Measurements from ENCODE around the gene CTSZ. TPM values are rescaled to one million over a fixed set of nuclear protein-coding genes. Genes with fewer than 3 reads are reported as not detected.
"Not testable (repeated sequence)": the region's sequence is repeated elsewhere in the genome, so short reads cannot be mapped to it uniquely, and the experiment has no call there.

The CTSZ gene
- total RNA-seq (2014; rRNA removed; shearing (Covaris generic); ENCODE audit: low replicate concordance) = 445 and 487 TPM in 2 replicates

DNA sequence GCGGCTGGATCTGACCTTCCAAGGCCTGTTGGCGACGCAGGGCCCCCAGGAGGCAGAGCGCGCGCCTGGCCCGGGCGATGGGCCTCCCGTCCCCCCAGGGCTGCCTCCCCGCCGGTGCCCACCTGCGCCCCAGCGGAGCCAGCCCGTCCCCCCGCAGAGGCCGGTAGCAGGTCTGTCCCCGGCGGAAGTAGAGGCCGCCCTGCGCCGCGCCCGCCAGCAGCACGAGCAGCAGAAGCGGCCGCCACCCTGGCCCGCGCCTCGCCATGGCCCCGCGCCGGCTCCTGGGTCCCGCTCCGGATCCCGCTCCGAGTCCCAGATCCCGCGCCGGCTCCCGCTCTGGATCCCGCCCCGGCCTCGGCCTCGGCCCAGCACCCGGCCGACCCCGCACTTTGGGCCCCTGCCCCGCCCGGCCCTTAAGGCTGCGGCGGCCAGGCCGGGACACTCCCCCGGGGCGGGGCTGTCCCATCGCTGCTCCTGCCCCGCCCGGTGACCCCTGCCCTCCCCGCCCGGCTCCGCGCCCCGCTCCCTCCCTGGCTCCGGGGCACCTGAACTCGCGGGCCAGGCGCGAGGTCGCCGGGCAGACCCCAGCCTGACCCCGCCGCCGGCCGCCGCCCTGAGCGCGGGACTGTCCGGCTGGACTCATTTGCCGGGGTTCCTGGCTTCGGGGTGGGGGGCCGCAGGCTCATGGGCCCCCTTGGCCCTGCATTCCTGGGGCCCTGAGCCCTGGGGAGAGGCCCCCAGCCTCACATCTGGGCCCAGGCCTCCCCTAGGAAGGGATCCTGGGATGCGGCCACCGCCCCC is at the start of gene CTSZ:
Gene CTSZ (minus strand): TSS at position 391 of the 801 bp plus-strand sequence. CDS start 126 bp downstream, at position 265.
- Histone ChIP-seq H3K36me3 (peaks cover 42% of the 10 kb centered on the region), H3K9me3 (no peaks in the 10 kb centered on the region), H3K27me3 (no peaks in the 10 kb centered on the region), H3K4me3 (peak within 1 kb of the TSS; percentile 95)
- DNase-seq = peak; percentile 85

- Histone ChIP-seq H3K4me3 (no peak overlapping the region), H3K36me3 (no peaks in the 10 kb centered on the region), H3K27me3 (peaks cover 31% of the 10 kb centered on the region), H3K9me3 (no peaks in the 10 kb centered on the region)
- no peak for DNase-seq
Measured at GRCh38 chr20:59055302-59055701, 48.2 kb upstream of the CTSZ start.

GRCh38 chr20:59051666-59052185 is 44.7 kb upstream of the CTSZ start:
- Histone ChIP-seq H3K9me3 (no peaks in the 10 kb centered on the region), H3K36me3 (no peaks in the 10 kb centered on the region), H3K4me3 (no peak overlapping the region), H3K27me3 (peaks cover 35% of the 10 kb centered on the region)
- no peak for DNase-seq

DNA sequence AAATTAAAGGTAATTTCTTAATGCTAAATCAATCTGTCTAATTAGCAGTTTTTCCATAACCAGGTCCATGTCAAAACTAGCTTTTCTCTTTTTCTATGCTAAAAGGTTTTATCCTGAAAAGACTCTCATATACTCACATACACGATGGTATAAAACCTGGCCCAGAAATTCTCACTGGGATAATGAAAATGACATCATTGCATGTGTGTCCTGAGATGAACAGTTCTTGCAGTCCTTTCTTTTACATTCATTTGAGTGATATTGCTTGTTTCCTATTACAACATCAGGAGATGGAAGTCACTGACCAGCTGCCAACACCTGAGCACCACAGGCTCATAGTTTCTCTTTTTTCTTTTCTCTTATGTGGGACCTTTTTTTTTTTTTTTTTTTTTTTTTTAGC is 43.4 kb upstream of the CTSZ start:
- H3K27me3 ChIP-seq = peaks cover 35% of the 10 kb centered on the region
- no peak overlapping the region for H3K4me3 ChIP-seq
- DNase-seq = no peak
- no peaks in the 10 kb centered on the region for H3K9me3 ChIP-seq
- H3K36me3 ChIP-seq = no peaks in the 10 kb centered on the region

DNA sequence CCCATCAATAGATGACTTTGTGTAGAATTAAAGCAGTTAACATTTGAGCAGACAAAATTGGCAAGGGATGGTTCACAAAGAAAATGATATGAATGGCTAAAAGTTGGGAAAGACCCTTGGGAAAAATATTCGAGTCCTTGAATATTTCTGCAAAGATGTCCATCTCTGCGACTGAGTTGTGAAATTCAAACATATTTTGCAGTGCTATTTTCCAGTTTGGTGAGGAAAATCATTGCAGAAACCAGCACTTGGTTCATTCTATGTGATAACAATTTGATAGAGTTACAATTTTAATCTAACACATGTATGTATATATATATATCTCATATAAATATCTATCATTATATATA is 41.6 kb upstream of the CTSZ start:
- no peak for DNase-seq
- Histone ChIP-seq H3K9me3 (no peaks in the 10 kb centered on the region), H3K36me3 (no peaks in the 10 kb centered on the region), H3K27me3 (peaks cover 25% of the 10 kb centered on the region), H3K4me3 (no peak overlapping the region)

DNA sequence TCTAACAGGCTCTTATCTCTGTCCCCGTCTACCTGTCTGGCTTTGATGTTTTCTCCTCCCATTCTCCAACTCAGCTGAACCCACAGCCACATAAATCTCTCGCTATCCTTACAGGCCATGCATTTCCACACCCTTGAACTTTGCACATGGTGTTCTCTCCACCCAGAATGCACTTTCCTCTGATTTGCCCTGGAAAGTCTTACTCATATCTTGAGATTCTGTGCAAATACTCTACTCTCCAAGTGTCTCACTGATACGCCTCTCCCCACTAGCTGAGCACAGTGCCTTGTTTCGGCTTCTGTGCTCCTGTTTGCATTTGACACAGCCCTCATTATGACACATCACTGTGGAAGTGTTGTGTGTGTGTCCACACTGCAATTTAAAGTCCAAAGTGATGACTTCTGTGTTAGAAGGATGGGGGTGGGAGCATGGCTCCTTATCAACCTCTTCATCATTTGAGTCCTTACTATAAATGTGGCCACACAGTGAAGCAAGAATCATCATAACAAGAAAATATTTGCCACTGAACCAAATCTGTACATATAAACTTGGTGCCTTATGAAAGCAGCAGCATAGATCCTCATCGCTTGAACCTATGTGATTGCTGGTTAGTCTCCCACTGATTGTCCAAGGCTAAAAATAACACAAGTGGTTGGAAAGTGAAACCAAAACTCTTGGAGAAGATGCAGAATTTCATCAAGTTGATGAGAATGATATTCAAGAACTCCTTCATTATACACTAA is 41.1 kb upstream of the CTSZ start:
- Histone ChIP-seq H3K36me3 (no peaks in the 10 kb centered on the region), H3K4me3 (no peak overlapping the region), H3K9me3 (no peaks in the 10 kb centered on the region), H3K27me3 (peaks cover 21% of the 10 kb centered on the region)
- DNase-seq = no peak

GRCh38 chr20:59046862-59047261 is 39.8 kb upstream of the CTSZ start:
- Histone ChIP-seq H3K9me3 (no peaks in the 10 kb centered on the region), H3K36me3 (peaks cover 4% of the 10 kb centered on the region), H3K4me3 (no peak overlapping the region), H3K27me3 (peaks cover 9% of the 10 kb centered on the region)
- DNase-seq = no peak

- DNase-seq = no peak
- peaks cover 24% of the 10 kb centered on the region for H3K36me3 ChIP-seq
- 0 out of 2 replicates have a peak, but pooled peaks cover under 1% of the 10 kb centered on the region for H3K27me3 ChIP-seq
- H3K9me3 ChIP-seq = no peaks in the 10 kb centered on the region
- H3K4me3 ChIP-seq = no peak overlapping the region
Measured at GRCh38 chr20:59044796-59045195, 37.7 kb upstream of the CTSZ start.

DNA sequence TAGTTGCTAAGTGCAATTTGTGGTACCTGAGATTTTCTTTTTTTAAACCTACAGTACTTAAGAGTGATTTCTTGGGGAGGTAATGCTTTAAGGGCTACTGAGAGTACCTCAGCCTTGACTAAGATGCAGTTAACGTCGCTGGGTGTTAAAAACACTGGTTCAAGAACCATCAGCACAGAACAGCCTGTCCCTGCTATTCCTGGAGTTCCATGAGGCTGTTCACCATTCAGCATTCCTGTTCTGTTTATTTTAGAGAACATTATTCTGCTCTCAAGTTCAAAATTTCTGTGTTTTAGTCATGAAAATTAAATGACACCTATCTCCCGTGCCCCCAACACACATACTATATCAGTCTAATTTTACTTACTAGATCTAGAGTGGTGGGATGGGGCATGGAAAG is 37.2 kb upstream of the CTSZ start:
- no peak for DNase-seq
- H3K4me3 ChIP-seq = no peak overlapping the region

GRCh38 chr20:59043698-59044097 is 36.6 kb upstream of the CTSZ start:
- peak; percentile 16 for DNase-seq

More for the DNA sequence above, 37.2 kb upstream of the CTSZ start:
- no peaks in the 10 kb centered on the region for H3K27me3 ChIP-seq
- H3K9me3 ChIP-seq = no peaks in the 10 kb centered on the region
- H3K36me3 ChIP-seq = peaks cover 25% of the 10 kb centered on the region

GRCh38 chr20:59042796-59043631 is 36.0 kb upstream of the CTSZ start:
- Histone ChIP-seq H3K9me3 (no peaks in the 10 kb centered on the region), H3K27me3 (no peaks in the 10 kb centered on the region), H3K36me3 (peaks cover 34% of the 10 kb centered on the region), H3K4me3 (peak overlapping the region; percentile 91)
- peak; percentile 93 for DNase-seq

More at GRCh38 chr20:59043698-59044097, 36.6 kb upstream of the CTSZ start:
- H3K27me3 ChIP-seq = no peaks in the 10 kb centered on the region
- no peak overlapping the region for H3K4me3 ChIP-seq
- H3K9me3 ChIP-seq = no peaks in the 10 kb centered on the region
- peaks cover 27% of the 10 kb centered on the region for H3K36me3 ChIP-seq

DNA sequence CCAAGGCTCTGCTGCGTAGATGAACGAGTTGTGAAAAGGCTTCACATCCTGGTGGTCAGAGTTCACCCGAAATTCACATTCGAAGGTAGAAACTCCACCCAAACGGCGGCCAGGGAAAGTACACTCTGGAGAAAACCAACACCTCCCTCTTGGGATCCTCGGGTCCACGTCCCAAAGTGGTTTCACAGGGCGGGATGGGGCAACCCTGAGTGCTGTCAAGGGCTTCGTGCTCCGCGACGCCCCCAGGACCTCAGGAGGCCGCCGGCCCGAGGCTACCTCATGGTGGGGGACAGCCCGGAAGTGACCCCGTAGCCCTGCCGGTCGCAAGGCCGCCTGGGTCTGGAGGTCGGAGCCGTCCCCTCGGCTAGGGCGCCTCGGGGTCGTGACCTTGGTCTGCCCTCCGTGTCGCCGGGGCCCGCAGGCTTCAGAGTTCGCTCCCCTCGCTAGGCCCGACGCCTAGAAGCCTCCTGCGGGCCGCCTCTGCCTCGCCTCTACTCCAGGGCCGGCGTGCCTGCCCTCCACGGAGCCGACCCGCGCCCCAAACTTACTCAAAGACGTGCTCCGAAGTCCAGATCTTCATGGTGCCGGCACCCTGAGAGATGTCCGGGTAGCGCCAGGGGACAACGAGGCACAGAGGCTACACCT is 35.2 kb upstream of the CTSZ start, which contains the start of gene PRELID3B:
Gene PRELID3B (minus strand): TSS at position 636 of the 645 bp plus-strand sequence. CDS start 56 bp downstream, at position 580.
- no peak for DNase-seq
- H3K9me3 ChIP-seq = no peaks in the 10 kb centered on the region
- peaks cover 41% of the 10 kb centered on the region for H3K36me3 ChIP-seq
- H3K4me3 ChIP-seq = peak within 1 kb of the TSS; percentile 91
- no peaks in the 10 kb centered on the region for H3K27me3 ChIP-seq

DNA sequence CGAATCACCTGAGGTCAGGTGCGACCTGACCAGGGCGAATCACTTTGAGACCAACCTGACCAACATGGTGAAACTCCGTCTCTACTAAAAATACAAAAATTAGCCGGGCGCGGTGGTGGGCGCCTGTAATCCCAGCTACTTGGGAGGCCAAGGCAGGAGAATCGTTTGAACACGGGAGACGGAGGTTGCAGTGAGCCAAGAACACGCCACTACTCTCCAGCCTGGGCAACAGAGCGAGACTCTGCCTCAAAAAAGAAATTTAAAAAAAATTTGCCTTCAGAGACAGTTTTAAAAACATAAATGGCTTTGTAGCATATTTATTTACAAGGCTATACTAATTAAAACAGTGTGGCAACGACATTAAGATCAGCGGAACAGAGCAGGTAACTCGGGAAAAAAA is 34.4 kb upstream of the CTSZ start:
- H3K9me3 ChIP-seq, DNase-seq, H3K27me3 ChIP-seq: not testable (repeated sequence)
- Histone ChIP-seq H3K36me3 (peaks cover 49% of the 10 kb centered on the region), H3K4me3 (peak overlapping the region; percentile 91)

DNA sequence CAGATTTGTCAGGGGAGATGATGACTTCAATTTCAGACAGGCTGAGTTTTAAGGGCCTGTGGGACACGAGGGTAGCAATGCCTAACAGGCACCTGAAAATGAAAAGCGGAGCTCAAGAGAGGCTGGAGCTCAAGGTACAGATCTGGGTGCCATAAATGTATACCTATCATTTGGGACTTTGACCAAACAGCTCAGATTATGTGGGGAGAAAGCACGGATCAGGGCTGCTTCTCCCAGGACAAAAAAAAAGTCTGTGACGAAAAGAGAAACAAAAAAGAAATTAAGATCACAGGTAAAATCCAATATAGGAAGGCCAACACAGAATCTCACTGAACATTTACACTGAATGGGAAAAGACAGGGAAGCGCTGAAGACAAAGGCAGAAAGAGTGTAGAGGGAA is 33.6 kb upstream of the CTSZ start:
- Histone ChIP-seq H3K27me3 (no peaks in the 10 kb centered on the region), H3K4me3 (peak overlapping the region; percentile 91), H3K36me3 (peaks cover 57% of the 10 kb centered on the region), H3K9me3 (no peaks in the 10 kb centered on the region)
- DNase-seq = no peak

DNA sequence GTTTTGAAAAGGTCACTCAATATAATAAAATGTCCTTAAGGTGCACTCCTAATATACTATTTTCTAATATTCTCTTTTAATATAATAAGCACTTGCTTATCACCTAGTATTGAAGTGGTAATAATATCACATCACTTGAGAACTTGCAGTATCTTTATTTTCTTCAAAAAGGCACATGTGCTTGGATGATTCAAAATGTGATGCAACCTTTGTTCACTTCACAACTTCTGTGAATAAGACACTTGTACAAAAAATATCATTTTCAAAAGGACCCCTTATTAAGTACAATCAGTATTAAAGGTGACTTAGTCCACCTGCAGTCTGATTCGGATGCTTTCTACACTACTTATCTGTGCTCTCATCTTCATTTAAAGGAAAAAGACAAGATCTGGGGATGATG is 32.2 kb upstream of the CTSZ start:
- Histone ChIP-seq H3K9me3 (no peaks in the 10 kb centered on the region), H3K36me3 (peaks cover 66% of the 10 kb centered on the region), H3K4me3 (peak overlapping the region; percentile 11), H3K27me3 (no peaks in the 10 kb centered on the region)
- no peak for DNase-seq

GRCh38 chr20:59037386-59037785 is 30.3 kb upstream of the CTSZ start:
- H3K4me3 ChIP-seq = no peak overlapping the region
- no peaks in the 10 kb centered on the region for H3K9me3 ChIP-seq
- DNase-seq = no peak
- no peaks in the 10 kb centered on the region for H3K27me3 ChIP-seq
- H3K36me3 ChIP-seq = peaks cover 74% of the 10 kb centered on the region
